Neuronal stem cell (in vitro differentiated cells): Measurements from ENCODE around the gene CENPM.
A peak's percentile ranks its signal among the peaks of the same experiment; 100 is the strongest.

Experiments used
- DNase-seq: peaks from one replicate; pipeline ENCODE4 v3.0.0-alpha.2; 2013; ENCODE audit warnings: low spot score
- H2AFZ ChIP-seq: one replicate; pipeline ENCODE4 v1.6.1; 2013; ENCODE audit warnings: mild to moderate bottlenecking, low read length, inconsistent platforms
- H2AK5ac ChIP-seq: 2 replicates; pipeline ENCODE4 v1.6.1; 2013; ENCODE audit warnings: low read depth, mild to moderate bottlenecking, inconsistent platforms, low read length, moderate library complexity, mixed read lengths
- H2BK120ac ChIP-seq: 2 replicates; pipeline ENCODE4 v1.6.1; 2013; ENCODE audit warnings: low read depth, mild to moderate bottlenecking, inconsistent platforms, low read length, moderate library complexity, mixed read lengths
- H2BK12ac ChIP-seq: one replicate; pipeline ENCODE4 v1.6.1; 2013; ENCODE audit warnings: low read length, inconsistent platforms
- H2BK15ac ChIP-seq: 2 replicates; pipeline ENCODE4 v1.6.1; 2013; ENCODE audit warnings: mild to moderate bottlenecking, low read length, inconsistent platforms, mixed read lengths
- H2BK5ac ChIP-seq: one replicate; pipeline ENCODE4 v1.6.1; 2013; ENCODE audit warnings: inconsistent platforms, mild to moderate bottlenecking, low read length, moderate library complexity
- H3K14ac ChIP-seq: one replicate; pipeline ENCODE4 v1.6.1; 2013; ENCODE audit warnings: low read length, inconsistent platforms
- H3K18ac ChIP-seq: 2 replicates; pipeline ENCODE4 v1.6.1; 2013; ENCODE audit warnings: low read length, inconsistent platforms
- H3K23ac ChIP-seq: 2 replicates; pipeline ENCODE4 v1.6.1; 2013; ENCODE audit warnings: low read depth, mild to moderate bottlenecking, mixed read lengths, low read length, inconsistent platforms; ENCODE audit not compliant: poor library complexity
- H3K27ac ChIP-seq: replicated peaks from 3 replicates; pipeline ENCODE4 v1.5.1; 2013; ENCODE audit warnings: low read length, inconsistent platforms
- H3K27me3 ChIP-seq, 3 experiments: 2 replicates each; pipeline ENCODE4 v1.6.1; 2013; ENCODE audit warnings: low read length in 3 of 3, mild to moderate bottlenecking in 2 of 3, inconsistent platforms in 1 of 3, low read depth in 1 of 3, mixed read lengths in 1 of 3, moderate library complexity in 1 of 3; ENCODE audit not compliant: control insufficient read depth in 3 of 3, insufficient read depth in 3 of 3
- H3K36me3 ChIP-seq, 2 donors: replicated peaks in 1 of 2; 2 replicates each; pipeline ENCODE4 v1.6.1; 2013; ENCODE audit warnings: low read length in 2 of 2; ENCODE audit not compliant: control insufficient read depth in 2 of 2, insufficient read depth in 2 of 2
- H3K4ac ChIP-seq: 2 replicates; pipeline ENCODE4 v1.6.1; 2013; ENCODE audit warnings: inconsistent platforms, mild to moderate bottlenecking, low read length, moderate library complexity
- H3K4me1 ChIP-seq, 2 donors: 1 replicate in 1 of 2; 2 replicates in 1 of 2; pipeline ENCODE4 v1.6.1; 2013; ENCODE audit warnings: low read length in 2 of 2, low read depth in 1 of 2; ENCODE audit not compliant: control insufficient read depth in 2 of 2, insufficient read depth in 1 of 2
- H3K4me2 ChIP-seq: one replicate; pipeline ENCODE4 v1.6.1; 2013; ENCODE audit warnings: mild to moderate bottlenecking, low read length, inconsistent platforms; ENCODE audit not compliant: insufficient read depth, poor library complexity, severe bottlenecking
- H3K4me3 ChIP-seq, 2 donors: 2 replicates each; pipeline ENCODE4 v1.5.1; 2013; ENCODE audit warnings: low read length in 2 of 2, mild to moderate bottlenecking in 2 of 2, inconsistent platforms in 1 of 2, moderate library complexity in 1 of 2
- H3K79me1 ChIP-seq: one replicate; pipeline ENCODE4 v1.6.1; 2013; ENCODE audit warnings: low read depth, mild to moderate bottlenecking, inconsistent platforms, low read length, moderate library complexity
- H3K9ac ChIP-seq: one replicate; pipeline ENCODE4 v1.6.1; 2013; ENCODE audit warnings: mild to moderate bottlenecking, low read depth, low read length, inconsistent platforms; ENCODE audit not compliant: poor library complexity
- H3K9me3 ChIP-seq, 2 donors: replicated peaks in 1 of 2; 2 replicates each; pipeline versions ENCODE3 to v1.6.1; 2013; ENCODE audit warnings: low read length in 2 of 2, mild to moderate bottlenecking in 2 of 2, inconsistent platforms in 1 of 2, low read depth in 1 of 2, mixed read lengths in 1 of 2, moderate library complexity in 1 of 2; ENCODE audit not compliant: control insufficient read depth in 2 of 2, insufficient read depth in 1 of 2
- H4K8ac ChIP-seq: one replicate; pipeline ENCODE4 v1.6.1; 2013; ENCODE audit warnings: low read depth, mild to moderate bottlenecking, inconsistent platforms, low read length, moderate library complexity
- H4K91ac ChIP-seq: one replicate; pipeline ENCODE4 v1.6.1; 2013; ENCODE audit warnings: low read length, low read depth, mild to moderate bottlenecking, inconsistent platforms; ENCODE audit not compliant: poor library complexity
- WGBS, 2 donors: extraction: QIAGEN DNeasy Blood & Tissue Kit; methylation state at CpG; one replicate each; pipeline ENCODE4 v1.1.7; 2013; ENCODE audit warnings: missing lambda C conversion rate in 2 of 2, mixed read lengths in 1 of 2; ENCODE audit not compliant: insufficient read length in 2 of 2, insufficient replicate concordance in 1 of 2; ENCODE audit errors: extremely low coverage in 2 of 2; 5-methylcytosine and 5-hydroxymethylcytosine counted together

The CENPM gene

DNA sequence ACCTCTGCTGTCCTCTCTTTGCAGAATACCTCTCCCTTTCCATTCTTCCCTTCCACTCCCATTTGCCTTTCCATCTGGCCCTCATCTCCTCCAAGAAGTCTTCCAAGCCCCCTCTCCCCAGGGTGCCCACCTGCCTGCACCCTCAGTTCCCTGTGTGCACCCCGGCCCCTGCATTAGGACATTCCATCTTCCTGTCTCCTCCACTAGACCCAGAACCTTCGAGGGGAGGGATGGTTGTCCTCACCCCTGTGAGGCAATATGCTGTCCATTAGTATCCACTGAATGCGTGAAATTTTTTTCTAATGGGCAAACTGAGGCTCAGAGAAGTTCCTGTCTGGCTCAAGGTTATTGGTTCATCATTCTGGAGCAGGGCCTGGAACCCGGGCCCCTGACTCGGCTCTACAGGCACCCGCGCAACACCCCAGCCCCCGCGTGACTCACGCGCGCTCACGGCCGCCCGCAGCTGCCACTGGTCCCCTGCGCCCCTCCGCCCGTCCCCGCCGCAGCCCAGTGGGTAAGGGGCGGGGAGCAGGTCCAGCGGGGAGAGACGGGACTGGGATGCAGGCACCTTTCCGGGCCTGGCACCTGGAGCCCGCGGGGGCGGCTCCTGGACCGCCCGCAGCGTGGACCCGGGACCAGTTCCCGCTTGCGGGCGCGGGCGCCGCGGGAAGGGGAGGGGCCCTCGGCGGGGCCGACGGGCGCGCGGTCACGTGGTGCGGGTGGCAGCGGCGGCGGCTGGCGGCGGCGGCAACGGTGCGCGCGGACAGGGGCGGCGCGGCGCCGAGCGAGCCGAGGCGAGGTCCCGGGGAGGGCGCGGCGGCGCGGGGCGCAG lies 29.3 kb upstream of the CENPM start:
- no peak overlapping the region for H3K14ac ChIP-seq
- H3K23ac ChIP-seq: no peak overlapping the region
- H2BK15ac ChIP-seq: no peak overlapping the region
- no peak overlapping the region for H4K8ac ChIP-seq
- peak overlapping the region; percentile 92 for H3K18ac ChIP-seq
- H3K4me1 ChIP-seq: peaks cover 10 to 12% of the 10 kb centered on the region in 2 donors
- H3K27ac ChIP-seq: no peak overlapping the region
- H3K27me3 ChIP-seq: peaks cover 0 to 18% (median 11%) of the 10 kb centered on the region in 3 experiments
- peak overlapping the region; percentile 43 for H2BK5ac ChIP-seq
- no peak overlapping the region for H2BK12ac ChIP-seq
- H2AFZ ChIP-seq: peak overlapping the region; percentile 99
- H3K4me2 ChIP-seq: peak overlapping the region; percentile 93
- H3K4me3 ChIP-seq: peak overlapping the region; percentile 85 to 95
- no peak overlapping the region for H2BK120ac ChIP-seq
- no peak overlapping the region for H3K4ac ChIP-seq
- H2AK5ac ChIP-seq: peak overlapping the region; percentile 42
- no CpG with 5 or more reads among the region's 72 CpGs for WGBS, 2 donors
- H3K9ac ChIP-seq: peak overlapping the region; percentile 70
- H3K36me3 ChIP-seq: peaks cover 0 to 4% of the 10 kb centered on the region in 2 donors
- peak overlapping the region; percentile 30 for H4K91ac ChIP-seq
- no peak for DNase-seq
- no peaks in the 10 kb centered on the region for H3K9me3 ChIP-seq
- no peaks in the 10 kb centered on the region for H3K79me1 ChIP-seq

DNA sequence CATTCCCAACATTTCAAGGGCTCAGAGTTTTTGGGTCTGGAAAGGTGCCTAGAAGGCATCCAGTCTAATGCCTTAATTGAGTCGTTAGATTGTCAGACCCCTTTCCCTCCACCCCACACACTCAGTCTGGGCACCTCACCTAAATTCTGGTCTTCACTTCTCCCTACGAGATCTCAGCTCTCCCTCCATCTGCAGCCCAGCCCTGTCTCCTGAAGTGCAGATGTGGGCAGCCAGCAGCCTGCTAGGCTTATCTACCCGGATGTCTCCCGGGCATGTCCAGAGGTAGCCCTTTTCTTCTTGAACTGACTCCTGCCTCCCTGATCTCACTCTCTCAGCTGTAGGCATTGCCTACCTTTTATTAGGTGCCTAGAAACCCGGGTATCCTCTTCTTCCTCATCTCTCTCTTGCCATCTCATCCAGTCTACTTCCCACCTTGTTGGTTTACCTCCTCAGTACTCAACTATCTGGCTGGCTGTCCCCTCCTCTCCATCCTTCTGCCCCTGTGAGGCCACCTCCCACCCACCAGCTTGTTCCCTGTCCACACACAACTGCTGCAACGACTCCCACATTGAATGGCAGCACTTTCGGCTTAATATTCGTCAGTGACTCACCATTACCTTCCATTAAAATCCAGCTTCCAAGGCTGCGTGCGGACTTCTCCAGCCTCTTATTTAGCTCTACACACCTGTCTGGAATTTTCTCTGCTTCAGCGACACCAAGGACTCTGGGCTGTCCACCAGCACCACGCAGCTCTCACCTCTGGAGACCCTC lies 28.5 kb upstream of the CENPM start:
- no peak overlapping the region for H3K4ac ChIP-seq
- H3K4me3 ChIP-seq: peak overlapping the region in 1 of 2 donors; percentile 95
- no peak overlapping the region for H2BK120ac ChIP-seq
- H3K27me3 ChIP-seq: peaks cover 0 to 18% (median 11%) of the 10 kb centered on the region in 3 experiments
- H2AFZ ChIP-seq: peak overlapping the region; percentile 99
- WGBS, 2 donors: no CpG with 5 or more reads among the region's 12 CpGs
- no peak overlapping the region for H3K23ac ChIP-seq
- no peak overlapping the region for H3K18ac ChIP-seq
- H3K27ac ChIP-seq: no peak overlapping the region
- no peak overlapping the region for H3K9ac ChIP-seq
- peak overlapping the region; percentile 43 for H2BK5ac ChIP-seq
- H2AK5ac ChIP-seq: peak overlapping the region; percentile 42
- H3K36me3 ChIP-seq: peaks cover 0 to 1% of the 10 kb centered on the region in 2 donors
- no peak overlapping the region for H4K91ac ChIP-seq
- H3K14ac ChIP-seq: no peak overlapping the region
- no peak overlapping the region for H4K8ac ChIP-seq
- H2BK12ac ChIP-seq: no peak overlapping the region
- DNase-seq: no peak
- no peak overlapping the region for H2BK15ac ChIP-seq
- H3K4me2 ChIP-seq: no peak overlapping the region
- no peaks in the 10 kb centered on the region for H3K9me3 ChIP-seq
- no peaks in the 10 kb centered on the region for H3K79me1 ChIP-seq
- H3K4me1 ChIP-seq: peaks cover 10 to 12% of the 10 kb centered on the region in 2 donors

DNA sequence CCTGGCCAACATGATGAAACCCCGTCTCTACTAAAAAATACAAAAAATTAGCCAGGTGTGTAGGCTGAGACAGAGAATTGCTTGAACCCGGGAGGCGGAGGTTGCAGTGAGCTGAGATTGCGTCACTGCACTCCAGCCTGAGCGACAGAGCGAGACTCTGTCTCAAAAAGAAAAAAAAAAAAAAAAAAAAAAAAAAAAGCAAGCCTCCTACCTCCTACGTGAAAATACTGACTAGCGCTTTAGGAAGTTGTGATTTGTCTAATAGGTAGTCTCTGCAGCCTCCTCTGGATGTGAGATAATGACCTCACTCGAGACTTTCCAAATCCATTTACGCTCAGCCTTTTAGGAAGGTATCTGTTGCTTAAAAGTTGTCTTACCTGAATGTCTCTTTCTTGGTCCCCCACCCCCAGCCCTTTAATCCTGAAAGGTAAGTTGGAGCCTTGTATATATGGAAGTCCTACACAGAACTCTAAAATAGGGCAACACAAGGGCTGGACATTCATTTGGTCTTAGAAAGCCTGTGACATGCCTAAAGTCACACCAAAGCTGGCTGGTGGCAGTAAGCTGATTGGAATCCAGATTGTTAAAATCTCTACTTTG lies 27.8 kb upstream of the CENPM start:
- Histone ChIP-seq H3K27ac (no peak overlapping the region), H3K9me3 (no peaks in the 10 kb centered on the region), H3K18ac (no peak overlapping the region), H2BK5ac (no peak overlapping the region), H3K4me3 (no peak overlapping the region), H2AFZ (no peak overlapping the region), H3K9ac (no peak overlapping the region), H4K8ac (no peak overlapping the region), H3K14ac (no peak overlapping the region), H3K79me1 (no peaks in the 10 kb centered on the region), H3K36me3 (no peaks in the 10 kb centered on the region), H4K91ac (no peak overlapping the region), H3K4me1 (peaks cover 10 to 12% of the 10 kb centered on the region in 2 donors), H2AK5ac (no peak overlapping the region), H3K4me2 (no peak overlapping the region), H3K23ac (no peak overlapping the region), H2BK12ac (no peak overlapping the region), H3K4ac (no peak overlapping the region), H2BK15ac (no peak overlapping the region), H3K27me3 (peaks cover 0 to 18% (median 11%) of the 10 kb centered on the region in 3 experiments), H2BK120ac (no peak overlapping the region)
- no CpG with 5 or more reads among the region's 10 CpGs for WGBS, 2 donors
- no peak for DNase-seq
